Endothelial cell of umbilical vein (primary cell): Measurements from ENCODE around the gene FBLIM1.

ENCODE experiments used
- EZH2 ChIP-seq: IDR thresholded peaks from 2 replicates; pipeline ENCODE4 v1.6.1; 2012; ENCODE audit warnings: borderline replicate concordance, low read depth, mild to moderate bottlenecking, moderate library complexity, low read length, inconsistent platforms; ENCODE audit not compliant: severe bottlenecking
- FOS ChIP-seq: IDR thresholded peaks from 2 replicates; pipeline ENCODE4 v1.6.1; 2011; ENCODE audit warnings: mild to moderate bottlenecking, low read length, moderate library complexity, borderline replicate concordance; ENCODE audit not compliant: insufficient read depth
- GATA2 ChIP-seq: IDR thresholded peaks from 2 replicates; pipeline ENCODE4 v1.7.0; 2011; ENCODE audit warnings: low read depth, mild to moderate bottlenecking, moderate library complexity, mixed read lengths, low read length; ENCODE audit not compliant: insufficient read length, insufficient read depth
- JUN ChIP-seq: IDR thresholded peaks from 2 replicates; pipeline ENCODE4 v1.6.1; 2011; ENCODE audit warnings: borderline replicate concordance, low read depth; ENCODE audit not compliant: insufficient read length, insufficient read depth
- MYC ChIP-seq: IDR thresholded peaks from one replicate; pipeline ENCODE4 v1.6.1; 2011; ENCODE audit warnings: mild to moderate bottlenecking, low read depth, low read length
- POLR2A ChIP-seq: IDR thresholded peaks from 2 replicates; pipeline ENCODE4 v1.6.1; 2012; ENCODE audit warnings: low read depth, mild to moderate bottlenecking, control low read depth, low read length
- POLR2AphosphoS5 ChIP-seq: IDR thresholded peaks from 2 replicates; pipeline ENCODE4 v1.6.1; 2012; ENCODE audit warnings: low read depth, mild to moderate bottlenecking, control low read depth, low read length, moderate library complexity; ENCODE audit not compliant: insufficient read depth
- TF ChIP-seq, protein P1 (sequence below), 2 donors: IDR thresholded peaks; 1 replicate in 1 of 2; 2 replicates in 1 of 2; pipeline ENCODE4 v1.5.1; 2011; ENCODE audit warnings: low read length in 2 of 2, mild to moderate bottlenecking in 2 of 2, moderate library complexity in 2 of 2, control low read depth in 1 of 2, inconsistent platforms in 1 of 2, low read depth in 1 of 2; ENCODE audit not compliant: insufficient read depth in 1 of 2; ENCODE audit errors: extremely low read depth in 1 of 2
- TF ChIP-seq, protein P2 (sequence below): IDR thresholded peaks from 2 replicates; pipeline ENCODE4 v1.6.1; 2011; ENCODE audit not compliant: insufficient read depth, insufficient read length

DNA sequence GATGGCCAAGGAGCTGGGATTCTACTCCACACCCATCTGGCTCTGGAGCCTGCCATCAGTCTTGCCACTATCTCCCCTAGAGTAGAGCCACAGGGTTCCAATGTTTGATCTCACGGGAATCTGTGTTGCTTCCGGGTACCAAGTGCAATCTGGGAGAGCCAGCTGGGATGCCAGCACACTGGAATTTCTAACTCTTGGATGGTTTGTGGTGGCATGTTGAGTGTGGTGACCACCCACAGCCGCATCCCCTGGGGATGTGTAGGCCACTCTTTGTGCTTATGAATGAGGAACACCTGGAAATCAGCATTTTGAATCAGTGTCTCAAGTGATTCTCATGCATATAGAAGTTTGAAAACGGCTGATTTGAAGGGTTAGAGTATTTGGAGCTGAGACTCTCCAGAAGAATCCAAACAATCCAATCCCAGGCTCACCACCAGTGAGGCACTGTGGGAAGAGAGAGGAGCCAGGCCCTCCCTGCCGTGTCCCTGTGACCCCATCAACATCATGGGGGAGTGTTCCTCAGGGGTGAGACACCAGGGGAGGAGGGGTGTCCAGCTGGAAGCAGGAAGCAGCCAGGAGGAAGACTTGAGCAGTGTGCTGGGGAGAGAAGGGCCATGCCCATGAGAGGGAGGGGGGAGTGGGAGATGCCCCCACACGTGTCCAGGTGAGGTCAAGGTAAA, 13.4 kb downstream of the FBLIM1 start:
- TF ChIP-seq, protein P1, sequence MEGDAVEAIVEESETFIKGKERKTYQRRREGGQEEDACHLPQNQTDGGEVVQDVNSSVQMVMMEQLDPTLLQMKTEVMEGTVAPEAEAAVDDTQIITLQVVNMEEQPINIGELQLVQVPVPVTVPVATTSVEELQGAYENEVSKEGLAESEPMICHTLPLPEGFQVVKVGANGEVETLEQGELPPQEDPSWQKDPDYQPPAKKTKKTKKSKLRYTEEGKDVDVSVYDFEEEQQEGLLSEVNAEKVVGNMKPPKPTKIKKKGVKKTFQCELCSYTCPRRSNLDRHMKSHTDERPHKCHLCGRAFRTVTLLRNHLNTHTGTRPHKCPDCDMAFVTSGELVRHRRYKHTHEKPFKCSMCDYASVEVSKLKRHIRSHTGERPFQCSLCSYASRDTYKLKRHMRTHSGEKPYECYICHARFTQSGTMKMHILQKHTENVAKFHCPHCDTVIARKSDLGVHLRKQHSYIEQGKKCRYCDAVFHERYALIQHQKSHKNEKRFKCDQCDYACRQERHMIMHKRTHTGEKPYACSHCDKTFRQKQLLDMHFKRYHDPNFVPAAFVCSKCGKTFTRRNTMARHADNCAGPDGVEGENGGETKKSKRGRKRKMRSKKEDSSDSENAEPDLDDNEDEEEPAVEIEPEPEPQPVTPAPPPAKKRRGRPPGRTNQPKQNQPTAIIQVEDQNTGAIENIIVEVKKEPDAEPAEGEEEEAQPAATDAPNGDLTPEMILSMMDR (IDR thresholded peaks at IDR 0.05; ENCODE audit: extremely low read depth in 1 of 2, insufficient read depth in 1 of 2, low read depth in 1 of 2, low read length in 2 of 2), result no peak
- TF ChIP-seq POLR2A (no peak), POLR2AphosphoS5 (no peak), EZH2 (no peak), GATA2 (no peak), JUN (no peak), MYC (no peak), FOS (no peak)
- TF ChIP-seq, protein P2, sequence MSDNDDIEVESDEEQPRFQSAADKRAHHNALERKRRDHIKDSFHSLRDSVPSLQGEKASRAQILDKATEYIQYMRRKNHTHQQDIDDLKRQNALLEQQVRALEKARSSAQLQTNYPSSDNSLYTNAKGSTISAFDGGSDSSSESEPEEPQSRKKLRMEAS, result no peak
